Hepatocyte (in vitro differentiated cells): ENCODE results near the gene ARHGEF26.

Experiments
- CTCF ChIP-seq: fragments of 200-600 bp; sonication (generic); IDR thresholded peaks from 2 replicates; pipeline ENCODE4 v1.5.1; 2016; ENCODE audit warnings: antibody characterized with exemption, mild to moderate bottlenecking; ENCODE audit not compliant: poor library complexity
- EZH2 ChIP-seq: fragments of 200-600 bp; sonication (generic); IDR thresholded peaks from 2 replicates; pipeline ENCODE4 v1.6.1; 2016; ENCODE audit warnings: antibody characterized with exemption, mild to moderate bottlenecking, borderline replicate concordance

GRCh38 chr3:154148541-154148940 is 27.4 kb downstream of the ARHGEF26 start:
- TF ChIP-seq CTCF (no peak), EZH2 (no peak)
